Effector memory CD8-positive, alpha-beta T cell (primary cell): ENCODE results near the gene NCKAP1.

ENCODE experiments used
- ATAC-seq: fragments of 150-1000 bp; cut with Tn5 transposase; replicated peaks from 2 replicates; pipeline ENCODE4 v1.10.0; 2021; ENCODE audit warnings: mild to moderate bottlenecking, moderate library complexity
- DNase-seq, 3 experiments: peaks; one replicate each; pipeline ENCODE4 v3.0.0; 2021
- H3K27ac Mint-ChIP-seq, 2 donors: one replicate each; pipeline ENCODE4 v1.8.0; 2022; ENCODE audit warnings: mild to moderate bottlenecking in 2 of 2, mixed read lengths in 2 of 2, moderate library complexity in 2 of 2
- H3K27me3 Mint-ChIP-seq, 2 donors: one replicate each; pipeline ENCODE4 v1.8.0; 2022; ENCODE audit warnings: mixed read lengths in 2 of 2
- H3K36me3 Mint-ChIP-seq: one replicate; pipeline ENCODE4 v1.8.0; 2022; ENCODE audit warnings: mild to moderate bottlenecking, moderate library complexity, mixed read lengths; ENCODE audit not compliant: insufficient read depth
- H3K4me1 Mint-ChIP-seq, 2 donors: one replicate each; pipeline ENCODE4 v1.8.0; 2022; ENCODE audit warnings: low read depth in 2 of 2, mixed read lengths in 2 of 2
- H3K4me3 Mint-ChIP-seq, 2 donors: one replicate each; pipeline ENCODE4 v1.8.0; 2022; ENCODE audit warnings: mild to moderate bottlenecking in 2 of 2, mixed read lengths in 2 of 2, moderate library complexity in 2 of 2
- H3K9me3 Mint-ChIP-seq, 2 donors: one replicate each; pipeline ENCODE4 v1.8.0; 2022; ENCODE audit warnings: mixed read lengths in 2 of 2

The NCKAP1 gene

GRCh38 chr2:182916417-182916816, 121.8 kb downstream of the NCKAP1 start:
- Mint-ChIP-seq H3K27me3 (no peaks in the 10 kb centered on the region), H3K4me1 (peaks cover 0 to 1% of the 10 kb centered on the region in 2 donors), H3K9me3 (no peaks in the 10 kb centered on the region), H3K36me3 (no peaks in the 10 kb centered on the region), H3K4me3 (no peak overlapping the region), H3K27ac (no peak overlapping the region)
- ATAC-seq = no peak
- DNase-seq = no peak

DNA sequence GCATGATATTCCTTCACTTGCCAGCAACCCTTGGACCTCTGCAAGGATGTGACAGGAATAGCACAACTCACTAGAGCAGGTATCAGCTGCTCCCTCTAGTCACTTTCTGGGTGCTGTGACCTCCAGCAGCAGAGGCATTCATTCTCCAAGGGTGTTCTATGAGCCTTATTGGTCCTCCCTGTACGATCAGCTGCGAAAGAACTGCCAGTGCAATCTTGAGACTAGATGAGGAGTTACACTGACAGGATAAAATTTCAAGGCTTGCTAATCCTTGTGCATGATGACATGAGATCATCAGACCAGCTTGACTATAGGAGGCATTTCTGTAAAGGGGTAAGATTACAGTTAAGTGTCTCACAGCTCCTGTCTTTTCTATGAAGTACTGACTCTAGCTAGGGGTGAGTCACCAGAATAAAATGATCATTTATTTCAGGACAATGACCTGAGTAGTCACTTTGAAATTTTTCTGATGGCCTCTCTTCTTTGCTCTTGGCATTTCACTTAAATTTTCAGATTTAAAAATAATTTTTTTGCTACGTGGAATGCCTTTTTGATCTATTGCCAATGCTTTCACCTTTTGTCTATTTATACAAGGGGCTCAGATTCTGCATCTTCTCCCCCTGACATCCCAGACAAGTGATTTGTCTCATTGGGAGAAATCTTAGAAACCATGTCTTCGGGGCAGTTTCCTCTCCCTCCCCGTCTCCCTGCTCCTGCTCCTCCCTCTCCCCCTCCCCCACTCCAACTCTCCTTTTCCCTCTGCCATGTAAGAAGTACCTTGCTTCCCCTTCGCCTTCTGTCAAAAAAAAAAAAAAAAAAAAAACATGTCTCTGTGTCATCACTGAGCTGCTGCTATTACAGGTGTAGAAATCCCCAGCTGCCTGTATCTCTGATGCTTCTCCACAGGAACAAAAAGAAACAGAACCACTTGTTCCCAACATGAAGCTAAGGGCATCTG, 122.6 kb downstream of the NCKAP1 start:
- Mint-ChIP-seq H3K9me3 (no peaks in the 10 kb centered on the region), H3K27me3 (no peaks in the 10 kb centered on the region), H3K4me3 (no peak overlapping the region), H3K4me1 (peaks cover 0 to under 1% of the 10 kb centered on the region in 2 donors), H3K36me3 (no peaks in the 10 kb centered on the region), H3K27ac (no peak overlapping the region)
- ATAC-seq (no peak), DNase-seq (no peak)

DNA sequence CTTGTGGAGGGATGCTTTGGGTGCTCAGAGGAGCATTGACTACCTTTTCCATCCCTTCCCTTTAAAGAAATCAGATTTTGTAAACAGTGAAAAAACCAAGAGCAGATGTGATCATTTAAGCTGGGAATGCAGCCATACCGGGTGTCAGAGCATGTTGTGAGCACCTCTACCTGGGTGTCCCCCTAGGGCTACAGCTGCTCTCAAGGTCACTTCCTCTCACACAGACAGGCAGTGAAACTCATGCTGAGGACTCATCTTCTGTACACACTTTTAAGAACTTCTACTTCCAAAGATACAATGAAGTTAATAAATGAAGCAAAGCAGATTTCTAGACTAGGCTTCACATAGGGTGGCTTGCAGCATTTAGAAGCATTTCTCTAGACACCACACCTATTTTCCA, 123.4 kb downstream of the NCKAP1 start:
- Mint-ChIP-seq H3K27ac (no peak overlapping the region), H3K4me1 (no peaks in the 10 kb centered on the region)
- ATAC-seq = no peak

DNA sequence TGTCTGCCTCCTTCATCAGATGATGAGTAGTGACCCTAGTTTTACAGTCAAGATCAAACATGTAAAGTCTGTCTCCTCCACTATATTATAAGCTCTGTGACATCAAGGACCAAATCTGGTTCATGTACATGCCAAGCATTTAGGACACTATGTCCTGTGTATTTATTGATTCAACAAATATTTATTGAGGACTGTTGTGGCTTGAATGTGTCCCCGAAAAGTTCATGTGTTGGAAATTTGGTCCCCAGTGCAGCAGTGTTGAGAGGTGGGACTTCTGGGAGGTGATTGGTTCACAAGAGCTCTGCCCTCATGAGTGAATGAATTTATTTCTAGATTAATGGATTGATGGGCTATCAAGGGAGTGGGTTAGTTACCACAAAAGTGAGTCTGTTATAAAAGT, 125.2 kb downstream of the NCKAP1 start:
- Mint-ChIP-seq H3K9me3 (no peaks in the 10 kb centered on the region), H3K4me3 (no peak overlapping the region), H3K27me3 (no peaks in the 10 kb centered on the region), H3K27ac (no peak overlapping the region), H3K36me3 (peaks cover 3% of the 10 kb centered on the region), H3K4me1 (no peaks in the 10 kb centered on the region)
- ATAC-seq (no peak), DNase-seq (no peak)

More for the DNA sequence above, 123.4 kb downstream of the NCKAP1 start:
- no peaks in the 10 kb centered on the region for H3K36me3 Mint-ChIP-seq
- no peak overlapping the region for H3K4me3 Mint-ChIP-seq
- H3K9me3 Mint-ChIP-seq = no peaks in the 10 kb centered on the region
- no peaks in the 10 kb centered on the region for H3K27me3 Mint-ChIP-seq
- no peak for DNase-seq

GRCh38 chr2:182912518-182912915, 125.7 kb downstream of the NCKAP1 start:
- no peaks in the 10 kb centered on the region for H3K4me1 Mint-ChIP-seq
- no peak overlapping the region for H3K27ac Mint-ChIP-seq
- DNase-seq = no peak
- no peaks in the 10 kb centered on the region for H3K9me3 Mint-ChIP-seq
- peaks cover 3% of the 10 kb centered on the region for H3K36me3 Mint-ChIP-seq
- H3K4me3 Mint-ChIP-seq = no peak overlapping the region
- ATAC-seq = no peak
- no peaks in the 10 kb centered on the region for H3K27me3 Mint-ChIP-seq

DNA sequence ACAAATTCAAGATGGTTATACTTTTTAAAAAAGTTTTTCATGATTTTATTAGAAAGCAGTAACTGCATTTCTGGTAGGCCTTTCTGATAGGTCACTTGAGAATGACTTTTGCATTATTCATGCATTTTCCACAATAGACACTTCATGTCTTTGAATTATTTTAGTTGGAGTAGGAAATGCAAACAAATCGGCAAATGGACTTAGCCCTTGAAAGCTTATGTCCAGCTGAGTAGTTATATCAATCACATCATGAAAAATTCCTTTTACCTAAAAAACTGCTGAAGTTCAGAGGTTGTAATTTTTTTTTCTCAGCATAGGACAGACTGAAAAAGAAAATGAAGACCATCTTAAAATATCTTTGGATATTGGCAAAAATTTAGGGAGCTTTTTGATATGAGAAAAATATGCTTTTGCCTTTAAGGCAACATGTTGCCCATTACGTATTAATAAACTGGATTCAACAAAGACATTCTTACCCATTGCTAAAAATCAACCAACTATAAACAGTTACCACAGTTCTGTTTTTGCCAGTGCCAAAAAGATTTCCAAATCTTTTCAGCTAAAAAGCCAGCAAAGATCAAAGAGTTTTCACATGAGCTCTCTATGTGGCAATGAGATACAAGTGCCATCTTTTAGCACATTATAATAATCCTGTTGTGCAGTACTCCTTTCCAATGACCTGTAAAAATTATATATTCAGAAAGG, 126.3 kb downstream of the NCKAP1 start:
- peaks cover 3% of the 10 kb centered on the region for H3K36me3 Mint-ChIP-seq
- no peak overlapping the region for H3K4me3 Mint-ChIP-seq
- no peak for DNase-seq
- no peaks in the 10 kb centered on the region for H3K9me3 Mint-ChIP-seq
- H3K27me3 Mint-ChIP-seq = no peaks in the 10 kb centered on the region
- ATAC-seq = no peak
- no peaks in the 10 kb centered on the region for H3K4me1 Mint-ChIP-seq
- H3K27ac Mint-ChIP-seq = no peak overlapping the region

DNA sequence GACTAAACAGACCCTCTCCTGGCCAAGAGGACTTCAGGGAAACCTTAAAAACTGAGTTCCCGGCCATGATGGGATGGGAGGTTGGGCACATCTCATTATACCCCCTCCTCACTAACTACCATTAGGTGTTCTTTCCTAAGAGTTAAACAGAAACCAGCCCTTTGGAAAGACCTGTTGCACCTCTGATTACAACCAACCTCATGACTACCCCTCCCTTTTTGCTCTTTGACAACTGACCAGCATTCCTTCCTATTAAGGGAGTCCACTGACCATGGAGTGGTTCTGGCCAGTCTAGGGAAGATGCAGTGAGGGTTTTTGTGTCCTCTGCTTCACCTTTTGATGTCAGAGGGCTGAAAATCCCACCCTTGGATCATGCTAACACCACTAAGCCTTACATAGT, 127.3 kb downstream of the NCKAP1 start:
- no peaks in the 10 kb centered on the region for H3K4me1 Mint-ChIP-seq
- DNase-seq = no peak
- H3K9me3 Mint-ChIP-seq = no peaks in the 10 kb centered on the region

DNA sequence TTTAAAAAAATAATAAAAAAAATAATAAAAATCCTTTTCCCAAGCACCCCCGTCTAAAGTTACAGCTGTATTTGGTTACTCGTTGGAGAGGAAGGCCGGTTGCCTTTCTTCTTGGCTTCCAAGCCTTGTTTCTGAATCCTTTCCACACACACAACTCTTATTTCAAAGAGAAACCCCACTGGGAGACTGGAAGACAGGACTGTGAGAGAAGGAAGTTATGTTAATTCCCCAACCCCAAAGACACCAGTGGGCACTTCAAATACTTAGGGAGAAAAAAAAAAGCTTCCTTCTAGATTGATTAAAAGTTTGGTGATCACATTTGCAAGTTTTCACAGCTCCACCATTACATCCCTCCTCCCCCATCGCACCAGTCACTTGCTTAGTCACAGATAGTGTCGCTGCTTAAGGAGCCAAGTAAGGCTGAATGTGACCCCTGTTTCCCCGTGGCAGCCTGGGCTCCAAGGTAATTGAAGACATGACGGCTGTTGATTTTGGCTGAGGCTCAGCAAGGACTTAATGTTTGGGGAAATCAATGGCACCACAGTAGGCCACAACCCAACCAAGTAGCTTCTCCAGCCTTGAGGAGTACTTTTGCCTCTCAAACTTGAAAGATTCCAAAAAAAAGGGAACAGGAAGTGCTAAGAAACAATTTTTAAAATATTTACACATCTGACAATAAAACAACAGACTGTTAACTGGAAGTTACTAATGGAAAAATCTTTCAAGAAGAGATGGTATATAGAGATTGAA, 131.0 kb downstream of the NCKAP1 start:
- DNase-seq = no peak
- H3K9me3 Mint-ChIP-seq = no peaks in the 10 kb centered on the region
- H3K4me1 Mint-ChIP-seq = no peaks in the 10 kb centered on the region
- H3K4me3 Mint-ChIP-seq = no peak overlapping the region
- H3K27ac Mint-ChIP-seq = no peak overlapping the region
- H3K27me3 Mint-ChIP-seq = no peaks in the 10 kb centered on the region
- no peak for ATAC-seq
- peaks cover 3% of the 10 kb centered on the region for H3K36me3 Mint-ChIP-seq

More for the DNA sequence above, 127.3 kb downstream of the NCKAP1 start:
- no peak overlapping the region for H3K27ac Mint-ChIP-seq
- no peak for ATAC-seq
- no peaks in the 10 kb centered on the region for H3K27me3 Mint-ChIP-seq
- no peak overlapping the region for H3K4me3 Mint-ChIP-seq
- H3K36me3 Mint-ChIP-seq = peaks cover 3% of the 10 kb centered on the region

DNA sequence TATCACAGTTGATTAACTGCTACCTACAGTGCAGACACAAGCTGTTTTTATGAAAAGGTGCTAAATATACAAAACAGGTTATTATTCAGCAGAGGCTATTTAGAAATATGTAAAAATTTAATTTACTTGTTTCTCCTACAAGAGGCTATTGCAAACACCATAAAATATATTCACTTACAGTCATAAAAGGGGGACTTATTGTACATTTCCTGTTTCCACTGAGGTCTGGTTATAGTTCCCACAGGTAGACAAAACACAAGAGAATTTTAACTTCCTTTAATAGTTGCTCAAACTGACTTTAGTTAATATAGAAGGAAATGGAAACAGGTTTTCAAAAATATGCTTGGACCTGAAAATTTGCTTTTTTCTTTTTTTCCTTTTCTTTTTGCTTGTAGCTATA, 131.8 kb downstream of the NCKAP1 start:
- ATAC-seq (no peak), DNase-seq (no peak)
- H3K4me3 Mint-ChIP-seq = no peak overlapping the region
- no peaks in the 10 kb centered on the region for H3K27me3 Mint-ChIP-seq
- no peaks in the 10 kb centered on the region for H3K9me3 Mint-ChIP-seq
- no peaks in the 10 kb centered on the region for H3K4me1 Mint-ChIP-seq
- no peak overlapping the region for H3K27ac Mint-ChIP-seq
- peaks cover 3% of the 10 kb centered on the region for H3K36me3 Mint-ChIP-seq

DNA sequence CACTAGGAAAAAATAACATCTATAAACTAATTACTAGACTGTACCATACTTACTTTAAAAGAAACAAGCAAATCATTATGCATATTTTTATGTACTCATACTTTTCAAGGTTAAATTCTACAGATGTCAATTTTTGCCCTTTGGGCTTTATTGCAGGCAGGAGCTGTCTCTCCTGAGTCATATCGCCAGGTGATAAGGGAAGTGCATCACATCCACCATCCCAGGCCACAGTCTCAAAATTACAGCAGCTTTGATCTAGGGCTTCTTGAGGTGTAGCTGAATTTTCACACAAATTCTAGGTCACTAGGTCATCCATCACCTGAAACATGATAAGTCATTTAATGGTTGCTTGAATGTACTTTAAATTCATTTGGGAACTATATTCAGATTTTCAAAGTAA, 133.4 kb downstream of the NCKAP1 start:
- H3K36me3 Mint-ChIP-seq = peaks cover 3% of the 10 kb centered on the region

GRCh38 chr2:182903566-182903965, 134.7 kb downstream of the NCKAP1 start:
- Mint-ChIP-seq H3K27me3 (peaks cover 0 to 6% of the 10 kb centered on the region in 2 donors), H3K4me1 (no peaks in the 10 kb centered on the region), H3K4me3 (no peak overlapping the region), H3K9me3 (no peaks in the 10 kb centered on the region), H3K36me3 (peaks cover 1% of the 10 kb centered on the region), H3K27ac (no peak overlapping the region)
- DNase-seq (no peak), ATAC-seq (no peak)

More for the DNA sequence above, 133.4 kb downstream of the NCKAP1 start:
- Mint-ChIP-seq H3K9me3 (no peaks in the 10 kb centered on the region), H3K27me3 (peaks cover 0 to 6% of the 10 kb centered on the region in 2 donors), H3K4me1 (no peaks in the 10 kb centered on the region), H3K27ac (no peak overlapping the region), H3K4me3 (no peak overlapping the region)
- ATAC-seq (no peak), DNase-seq (no peak)

- Mint-ChIP-seq H3K4me1 (no peaks in the 10 kb centered on the region), H3K4me3 (no peak overlapping the region), H3K27me3 (peaks cover 0 to 14% of the 10 kb centered on the region in 2 donors), H3K27ac (peak overlapping the region in 1 of 2 donors; percentile 31), H3K36me3 (no peaks in the 10 kb centered on the region), H3K9me3 (no peaks in the 10 kb centered on the region)
- no peak for DNase-seq
- ATAC-seq = no peak
These were observed 136.5 kb downstream of the NCKAP1 start for GRCh38 chr2:182901748-182902147.

DNA sequence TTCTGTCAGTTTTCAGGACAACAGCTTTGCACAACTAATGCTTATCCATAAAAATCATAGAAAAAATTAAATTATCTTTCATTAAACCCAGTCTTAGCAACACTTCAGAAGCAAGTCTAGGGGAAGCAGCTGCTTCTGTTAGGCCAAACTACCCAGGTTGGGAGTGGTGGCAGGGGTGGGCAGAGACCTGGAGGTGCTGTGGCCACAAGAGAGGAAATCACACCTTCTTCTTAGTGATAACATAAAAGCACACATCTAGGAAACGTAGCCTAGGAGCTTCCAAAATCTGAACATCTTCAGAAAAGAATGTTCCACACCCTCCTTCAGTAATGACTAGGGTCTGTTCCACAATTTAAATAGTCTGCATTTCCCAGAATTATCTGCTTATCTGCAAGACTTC, 139.5 kb downstream of the NCKAP1 start:
- H3K4me1 Mint-ChIP-seq = no peaks in the 10 kb centered on the region
- ATAC-seq (no peak), DNase-seq (no peak)
- no peaks in the 10 kb centered on the region for H3K36me3 Mint-ChIP-seq
- no peak overlapping the region for H3K27ac Mint-ChIP-seq
- H3K4me3 Mint-ChIP-seq = no peak overlapping the region
- H3K9me3 Mint-ChIP-seq = no peaks in the 10 kb centered on the region
- peaks cover 0 to 15% of the 10 kb centered on the region in 2 donors for H3K27me3 Mint-ChIP-seq
